ENCODE results near the gene GOLGA1. TPM values are rescaled to one million over a fixed set of nuclear protein-coding genes. Genes with fewer than 3 reads are reported as not detected.

The GOLGA1 gene
- total RNA-seq, 1 donor from 2014 or later, result 11.0 TPM

- peak within 1 kb of the TSS; percentile 87 to 98 (median 97) for H3K4me3 ChIP-seq (ENCODE audit: low read length in 3 of 3)
- H3K9ac ChIP-seq (ENCODE audit: low read depth in 1 of 3, low read length in 3 of 3), result peak within 1 kb of the TSS; percentile 90 to 98 (median 95)
- H3K4me1 ChIP-seq (ENCODE audit: control insufficient read depth in 3 of 3, insufficient read depth in 3 of 3, low read length in 3 of 3), result peaks cover 29 to 46% (median 33%) of the 10 kb centered on the region in 3 donors
- H3K27me3 ChIP-seq (ENCODE audit: control insufficient read depth in 3 of 3, insufficient read depth in 3 of 3, low read length in 3 of 3), result no peaks in the 10 kb centered on the region
- no peaks in the 10 kb centered on the region for H3K9me3 ChIP-seq (ENCODE audit: control insufficient read depth in 3 of 3, low read length in 3 of 3)
- H3K36me3 ChIP-seq (ENCODE audit: control insufficient read depth in 3 of 3, insufficient read depth in 3 of 3, low read length in 3 of 3), result peaks cover 39 to 40% (median 39%) of the 10 kb centered on the region in 3 donors
- H3K27ac ChIP-seq (ENCODE audit: low read depth, low read length), result peak within 1 kb of the TSS; percentile 91
Observed at GRCh38 chr9:124861342-124862229, 79.3 kb downstream of the GOLGA1 start, which contains the start of the genes ARPC5L and RPL35. TSS of gene ARPC5L (plus strand) at chr9:124862130. CDS start at chr9:124869291, 7,161 bp downstream. TSS of gene RPL35 (minus strand) at chr9:124861957. CDS start at chr9:124861912, 45 bp downstream.

DNA sequence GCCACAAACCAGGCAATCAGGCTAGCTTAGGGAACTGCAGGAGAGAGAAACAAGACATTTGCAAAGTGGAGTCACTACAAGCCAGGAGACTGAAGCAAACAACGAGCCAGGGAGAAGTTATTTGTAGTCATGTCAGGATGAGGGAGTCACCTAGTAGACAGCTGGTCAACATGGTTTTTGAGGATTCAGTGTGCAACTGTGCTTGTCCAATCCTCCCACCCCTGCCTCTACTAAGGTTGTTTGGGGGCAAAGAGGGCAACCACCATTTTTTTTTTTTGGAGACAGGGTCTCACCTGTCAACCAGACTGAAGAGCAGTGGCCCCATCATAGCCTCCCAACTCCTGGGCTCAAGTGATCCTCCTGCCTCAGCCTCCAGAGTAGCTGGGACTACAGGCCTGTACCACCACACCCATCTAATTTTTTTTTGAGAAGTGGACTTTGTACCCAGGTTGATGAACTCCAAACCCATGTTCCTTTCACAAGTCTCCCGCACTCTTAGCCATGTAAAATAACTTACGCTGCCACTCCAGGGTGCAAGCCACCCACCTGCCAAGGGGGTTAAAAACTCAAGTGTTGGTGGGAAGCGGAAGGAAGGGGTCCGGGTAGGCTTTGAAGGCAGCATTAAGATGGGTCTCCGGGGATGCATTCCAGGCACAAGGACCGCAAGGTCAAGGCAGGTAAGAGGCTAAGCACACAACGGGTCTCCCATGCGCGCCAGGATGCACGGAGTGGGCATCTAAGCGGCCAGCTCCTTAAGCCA, 80.1 kb downstream of the GOLGA1 start:
- H3K36me3 ChIP-seq (ENCODE audit: control insufficient read depth in 3 of 3, insufficient read depth in 3 of 3, low read length in 3 of 3), result peaks cover 40 to 43% (median 40%) of the 10 kb centered on the region in 3 donors
- H3K27me3 ChIP-seq (ENCODE audit: control insufficient read depth in 3 of 3, insufficient read depth in 3 of 3, low read length in 3 of 3), result no peaks in the 10 kb centered on the region
- peaks cover 29 to 46% (median 33%) of the 10 kb centered on the region in 3 donors for H3K4me1 ChIP-seq (ENCODE audit: control insufficient read depth in 3 of 3, insufficient read depth in 3 of 3, low read length in 3 of 3)
- H3K4me3 ChIP-seq (ENCODE audit: low read length in 3 of 3), result peak overlapping the region; percentile 69 to 98 (median 97)
- H3K9ac ChIP-seq (ENCODE audit: low read depth in 1 of 3, low read length in 3 of 3), result peak overlapping the region; percentile 90 to 98 (median 92)
- no peaks in the 10 kb centered on the region for H3K9me3 ChIP-seq (ENCODE audit: control insufficient read depth in 3 of 3, low read length in 3 of 3)
- peak overlapping the region; percentile 91 for H3K27ac ChIP-seq (ENCODE audit: low read depth, low read length)

DNA sequence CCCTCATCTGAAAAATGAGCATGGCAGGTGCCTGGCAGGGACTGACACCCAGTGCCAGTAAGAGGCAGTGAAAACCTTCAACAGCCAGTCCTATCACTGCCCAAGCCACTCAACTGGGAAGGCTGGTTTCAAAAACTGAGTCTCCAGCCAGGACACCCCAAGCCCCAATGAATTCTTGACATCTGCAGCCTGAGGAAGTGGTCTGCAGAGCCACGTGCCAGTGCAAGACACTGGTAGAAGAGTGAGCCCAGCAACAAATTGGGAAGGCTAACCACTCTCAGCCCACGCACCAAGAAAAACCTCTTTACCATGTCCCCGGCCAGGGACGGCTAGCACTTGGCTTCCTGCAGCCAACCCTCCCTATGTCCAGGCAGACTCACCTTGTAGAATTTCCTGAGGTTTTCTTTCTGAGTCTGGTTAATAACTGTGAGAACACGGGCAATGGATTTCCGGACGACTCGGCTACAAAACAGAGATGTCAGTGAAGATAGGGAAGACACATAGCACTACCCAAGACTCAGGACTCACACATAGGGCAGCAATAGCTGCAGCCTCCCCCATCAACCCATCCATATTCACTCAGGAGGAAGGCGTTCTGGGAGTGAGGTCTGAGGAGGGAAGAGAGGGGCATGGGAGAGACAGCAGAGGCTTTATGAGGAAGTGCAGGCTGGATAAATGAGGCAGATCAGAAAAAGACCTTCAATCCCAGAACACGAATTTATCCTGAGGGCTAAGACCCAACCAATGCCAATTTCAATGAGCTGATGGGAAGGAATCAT, 80.9 kb downstream of the GOLGA1 start:
- Histone ChIP-seq H3K36me3 (ENCODE audit: control insufficient read depth in 3 of 3, insufficient read depth in 3 of 3, low read length in 3 of 3) (peaks cover 40 to 43% (median 40%) of the 10 kb centered on the region in 3 donors), H3K4me3 (ENCODE audit: low read length in 3 of 3) (peak overlapping the region; percentile 6 to 97 (median 69)), H3K9me3 (ENCODE audit: control insufficient read depth in 3 of 3, low read length in 3 of 3) (no peaks in the 10 kb centered on the region), H3K27ac (ENCODE audit: low read depth, low read length) (no peak overlapping the region), H3K27me3 (ENCODE audit: control insufficient read depth in 3 of 3, insufficient read depth in 3 of 3, low read length in 3 of 3) (no peaks in the 10 kb centered on the region), H3K9ac (ENCODE audit: low read depth in 1 of 3, low read length in 3 of 3) (peak overlapping the region; percentile 90 to 98 (median 92)), H3K4me1 (ENCODE audit: control insufficient read depth in 3 of 3, insufficient read depth in 3 of 3, low read length in 3 of 3) (peaks cover 29 to 46% (median 33%) of the 10 kb centered on the region in 3 donors)

DNA sequence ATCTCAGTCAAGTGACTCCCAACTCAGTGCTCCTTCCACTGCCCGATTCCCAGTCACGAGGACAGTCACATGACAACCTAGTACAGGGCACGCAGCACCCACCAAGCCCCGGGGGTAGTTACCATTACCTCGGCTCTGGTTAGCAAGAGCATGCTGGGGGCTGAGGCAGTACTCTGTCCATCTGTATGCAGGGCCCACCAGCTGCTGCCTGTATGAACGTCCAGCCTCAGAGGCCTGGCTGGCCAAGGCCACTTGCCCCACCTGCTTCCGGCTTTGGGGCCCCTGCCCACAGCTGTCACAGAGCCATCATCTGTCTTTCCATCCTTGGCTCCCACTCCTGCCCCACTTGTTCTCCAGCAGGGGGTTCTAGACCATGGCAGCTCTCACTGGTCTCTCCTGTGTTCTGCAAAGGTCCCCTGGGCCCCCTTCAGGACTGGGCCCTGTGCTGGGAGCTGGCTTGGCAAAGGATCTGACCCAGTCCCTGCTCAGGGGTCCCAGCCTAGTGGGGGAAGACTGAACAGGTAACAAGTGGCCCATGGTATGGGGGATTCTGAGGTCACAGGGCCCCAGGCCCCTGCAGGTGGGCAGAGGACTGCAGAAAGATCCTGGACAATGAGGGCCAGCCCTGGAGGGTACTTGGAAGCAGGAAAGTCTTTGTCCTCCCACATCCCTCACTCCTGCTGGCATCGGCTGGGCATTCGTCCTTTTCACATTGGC, 82.4 kb downstream of the GOLGA1 start:
- no peak overlapping the region for H3K27ac ChIP-seq (ENCODE audit: low read depth, low read length)
- H3K27me3 ChIP-seq (ENCODE audit: control insufficient read depth in 3 of 3, insufficient read depth in 3 of 3, low read length in 3 of 3), result no peaks in the 10 kb centered on the region
- H3K4me1 ChIP-seq (ENCODE audit: control insufficient read depth in 3 of 3, insufficient read depth in 3 of 3, low read length in 3 of 3), result peaks cover 29 to 48% (median 32%) of the 10 kb centered on the region in 3 donors
- H3K9me3 ChIP-seq (ENCODE audit: control insufficient read depth in 3 of 3, low read length in 3 of 3), result no peaks in the 10 kb centered on the region
- no peak overlapping the region for H3K4me3 ChIP-seq (ENCODE audit: low read length in 3 of 3)
- H3K36me3 ChIP-seq (ENCODE audit: control insufficient read depth in 3 of 3, insufficient read depth in 3 of 3, low read length in 3 of 3), result peaks cover 40 to 43% (median 40%) of the 10 kb centered on the region in 3 donors
- H3K9ac ChIP-seq (ENCODE audit: low read depth in 1 of 3, low read length in 3 of 3), result peak overlapping the region; percentile 52 to 98 (median 92)

DNA sequence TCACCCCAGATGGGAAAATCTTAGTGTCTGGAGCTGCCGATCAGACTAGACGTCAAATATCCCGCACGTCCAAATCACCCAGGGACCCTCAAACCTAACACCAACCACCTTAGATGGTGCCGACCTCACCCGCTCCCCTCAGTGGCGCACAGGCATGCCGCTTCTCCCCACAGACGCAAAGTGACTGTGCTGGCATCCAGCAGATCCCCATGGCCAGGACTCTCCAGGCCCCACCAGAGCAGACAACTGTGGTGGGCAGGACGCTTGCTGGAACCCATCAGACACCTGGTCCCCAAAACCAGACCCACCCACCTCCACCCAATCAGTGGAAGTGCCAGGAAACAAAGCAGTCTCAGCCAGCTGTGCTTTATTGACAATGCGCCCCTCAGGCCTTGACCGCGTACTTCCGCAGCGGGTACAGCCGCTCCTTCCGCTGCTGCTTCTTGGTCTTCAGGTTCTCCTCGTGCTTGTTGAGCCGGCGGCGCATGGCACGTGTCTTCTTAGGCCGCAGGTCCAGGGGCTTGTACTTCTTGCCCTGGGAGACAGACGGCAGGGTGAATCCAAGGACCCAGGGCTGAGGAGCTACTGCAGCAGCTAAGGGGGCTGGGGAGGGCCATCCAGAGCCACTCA, 83.2 kb downstream of the GOLGA1 start:
- Histone ChIP-seq H3K27me3 (ENCODE audit: control insufficient read depth in 3 of 3, insufficient read depth in 3 of 3, low read length in 3 of 3) (no peaks in the 10 kb centered on the region), H3K9ac (ENCODE audit: low read depth in 1 of 3, low read length in 3 of 3) (peak overlapping the region in 1 of 3 donors; percentile 1), H3K27ac (ENCODE audit: low read depth, low read length) (no peak overlapping the region), H3K36me3 (ENCODE audit: control insufficient read depth in 3 of 3, insufficient read depth in 3 of 3, low read length in 3 of 3) (peaks cover 40 to 43% (median 40%) of the 10 kb centered on the region in 3 donors), H3K4me3 (ENCODE audit: low read length in 3 of 3) (no peak overlapping the region), H3K9me3 (ENCODE audit: control insufficient read depth in 3 of 3, low read length in 3 of 3) (no peaks in the 10 kb centered on the region), H3K4me1 (ENCODE audit: control insufficient read depth in 3 of 3, insufficient read depth in 3 of 3, low read length in 3 of 3) (peaks cover 32 to 56% (median 35%) of the 10 kb centered on the region in 3 donors)

DNA sequence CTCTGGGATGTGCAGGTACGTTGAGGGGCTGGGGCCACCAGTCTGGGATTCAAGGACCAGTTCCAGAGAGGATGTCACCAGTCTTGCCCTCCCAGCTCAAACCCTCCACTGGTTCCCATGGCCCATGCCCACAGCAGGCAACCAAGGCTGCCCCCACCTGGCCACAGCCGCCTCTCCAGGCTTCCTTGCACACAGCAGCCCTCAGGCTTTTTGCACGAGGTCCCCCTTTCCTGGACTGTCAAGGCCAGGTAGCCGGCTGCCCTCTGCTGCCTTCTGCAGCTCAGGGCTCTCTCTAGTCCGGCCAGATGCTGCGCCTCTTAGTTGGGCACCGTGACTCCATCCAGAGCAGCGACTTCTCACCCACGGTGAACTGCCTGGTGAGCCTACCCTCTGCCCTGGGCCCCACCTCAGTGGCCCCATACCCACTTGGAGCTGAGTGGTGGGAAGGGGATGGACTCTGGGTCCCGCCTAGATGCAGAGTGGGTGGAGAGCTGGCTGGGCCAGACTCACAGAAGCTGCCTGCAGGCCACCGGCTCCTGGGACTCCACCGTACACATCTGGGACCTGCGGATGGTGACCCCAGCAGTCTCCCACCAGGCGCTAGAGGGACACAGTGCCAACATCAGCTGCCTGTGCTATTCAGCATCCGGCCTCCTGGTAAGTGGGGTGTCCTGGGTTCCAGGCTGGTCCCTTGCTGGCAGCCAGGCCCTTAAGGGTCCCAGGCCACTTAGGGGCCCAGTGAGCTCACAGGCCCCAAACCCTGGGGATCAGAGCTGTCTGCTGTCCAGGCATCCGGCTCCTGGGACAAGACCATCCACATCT, 84.7 kb downstream of the GOLGA1 start:
- peaks cover 45 to 57% (median 46%) of the 10 kb centered on the region in 3 donors for H3K4me1 ChIP-seq (ENCODE audit: control insufficient read depth in 3 of 3, insufficient read depth in 3 of 3, low read length in 3 of 3)
- H3K27me3 ChIP-seq (ENCODE audit: control insufficient read depth in 3 of 3, insufficient read depth in 3 of 3, low read length in 3 of 3), result no peaks in the 10 kb centered on the region
- H3K36me3 ChIP-seq (ENCODE audit: control insufficient read depth in 3 of 3, insufficient read depth in 3 of 3, low read length in 3 of 3), result peaks cover 40 to 43% (median 40%) of the 10 kb centered on the region in 3 donors
- no peaks in the 10 kb centered on the region for H3K9me3 ChIP-seq (ENCODE audit: control insufficient read depth in 3 of 3, low read length in 3 of 3)
- no peak overlapping the region for H3K4me3 ChIP-seq (ENCODE audit: low read length in 3 of 3)
- H3K27ac ChIP-seq (ENCODE audit: low read depth, low read length), result no peak overlapping the region
- H3K9ac ChIP-seq (ENCODE audit: low read depth in 1 of 3, low read length in 3 of 3), result no peak overlapping the region

DNA sequence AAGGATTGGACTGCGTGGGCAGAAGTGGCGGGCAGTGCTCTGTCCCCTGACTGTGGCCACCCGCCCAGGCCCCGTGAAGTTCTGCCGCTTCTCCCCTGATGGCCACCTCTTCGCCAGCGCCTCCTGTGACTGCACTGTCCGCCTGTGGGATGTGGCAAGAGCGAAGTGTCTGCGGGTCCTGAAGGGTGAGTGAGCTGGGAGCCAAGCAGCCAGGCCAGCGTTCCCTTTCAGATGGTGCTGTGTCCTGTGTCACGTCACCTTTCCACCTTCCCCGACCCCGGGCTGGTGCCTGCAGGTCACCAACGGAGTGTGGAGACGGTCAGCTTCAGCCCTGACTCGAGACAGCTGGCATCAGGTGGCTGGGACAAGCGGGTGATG, 85.3 kb downstream of the GOLGA1 start:
- no peak overlapping the region for H3K4me3 ChIP-seq (ENCODE audit: low read length in 3 of 3)
- H3K4me1 ChIP-seq (ENCODE audit: control insufficient read depth in 3 of 3, insufficient read depth in 3 of 3, low read length in 3 of 3), result peaks cover 40 to 51% (median 43%) of the 10 kb centered on the region in 3 donors
- peaks cover 37 to 41% (median 38%) of the 10 kb centered on the region in 3 donors for H3K36me3 ChIP-seq (ENCODE audit: control insufficient read depth in 3 of 3, insufficient read depth in 3 of 3, low read length in 3 of 3)
- H3K27ac ChIP-seq (ENCODE audit: low read depth, low read length), result no peak overlapping the region
- H3K9me3 ChIP-seq (ENCODE audit: control insufficient read depth in 3 of 3, low read length in 3 of 3), result no peaks in the 10 kb centered on the region
- no peak overlapping the region for H3K9ac ChIP-seq (ENCODE audit: low read depth in 1 of 3, low read length in 3 of 3)
- no peaks in the 10 kb centered on the region for H3K27me3 ChIP-seq (ENCODE audit: control insufficient read depth in 3 of 3, insufficient read depth in 3 of 3, low read length in 3 of 3)

- peaks cover 33 to 44% (median 40%) of the 10 kb centered on the region in 3 donors for H3K4me1 ChIP-seq (ENCODE audit: control insufficient read depth in 3 of 3, insufficient read depth in 3 of 3, low read length in 3 of 3)
- H3K9ac ChIP-seq (ENCODE audit: low read depth in 1 of 3, low read length in 3 of 3), result no peak overlapping the region
- no peaks in the 10 kb centered on the region for H3K27me3 ChIP-seq (ENCODE audit: control insufficient read depth in 3 of 3, insufficient read depth in 3 of 3, low read length in 3 of 3)
- no peaks in the 10 kb centered on the region for H3K9me3 ChIP-seq (ENCODE audit: control insufficient read depth in 3 of 3, low read length in 3 of 3)
- H3K36me3 ChIP-seq (ENCODE audit: control insufficient read depth in 3 of 3, insufficient read depth in 3 of 3, low read length in 3 of 3), result peaks cover 30 to 34% (median 31%) of the 10 kb centered on the region in 3 donors
- no peak overlapping the region for H3K4me3 ChIP-seq (ENCODE audit: low read length in 3 of 3)
- H3K27ac ChIP-seq (ENCODE audit: low read depth, low read length), result no peak overlapping the region
Observed at GRCh38 chr9:124854822-124855221, 86.1 kb downstream of the GOLGA1 start.

All from skeletal muscle tissue (tissue), 4 donors.